Ovary (tissue), 9 donors: ENCODE results near the gene NFIC. TPM values are rescaled to one million over a fixed set of nuclear protein-coding genes. Genes with fewer than 3 reads are reported as not detected.

Experiments used
- DNase-seq, 5 donors: peaks; one replicate each; pipeline ENCODE4 v3.0.0-alpha.2; 2019 to 2020
- H3K27ac ChIP-seq, 2 donors: fragments of 200-600 bp; one replicate each; pipeline versions ENCODE4 v1.5.1 to v1.8.0; 2019 to 2022
- H3K27me3 ChIP-seq: fragments of 200-600 bp; one replicate; pipeline ENCODE4 v1.8.0; 2022
- H3K36me3 ChIP-seq: fragments of 200-600 bp; sonication (generic); one replicate; pipeline ENCODE4 v1.5.1; 2019
- H3K4me1 ChIP-seq: one replicate; pipeline ENCODE4 v1.8.1; 2013; ENCODE audit warnings: mild to moderate bottlenecking, moderate library complexity; ENCODE audit not compliant: insufficient read depth
- H3K4me3 ChIP-seq: fragments of 200-600 bp; sonication (generic); one replicate; pipeline ENCODE4 v1.5.1; 2017
- H3K9me3 ChIP-seq, 2 donors: fragments of 200-600 bp in 1 of 2; sonication (generic) in 1 of 2; one replicate each; pipeline versions ENCODE4 v1.5.1 to v1.8.1; 2013 to 2019; ENCODE audit warnings: mild to moderate bottlenecking in 1 of 2, moderate library complexity in 1 of 2
- EP300 ChIP-seq: sonication (generic); formaldehyde crosslinking; IDR thresholded peaks from one replicate; pipeline ENCODE4 v1.6.1; 2017; ENCODE audit warnings: antibody characterized with exemption
- POLR2A ChIP-seq: fragments of 450-650 bp; IDR thresholded peaks from one replicate; pipeline ENCODE4 v1.6.1; 2017; ENCODE audit warnings: antibody characterized with exemption, mild to moderate bottlenecking, moderate library complexity
- WGBS, 3 donors: extraction: QIAGEN DNeasy Blood & Tissue Kit in 1 of 3; methylation state at CpG; one replicate each; pipeline versions ENCODE4 v1.1.5 to v1.1.7; 2013 to 2017; 5-methylcytosine and 5-hydroxymethylcytosine counted together
- intact Hi-C, 4 donors: fragments of 100-400 bp; cut with DNase I; formaldehyde crosslinking; loops; one replicate each; pipeline versions ENCODE4 v1.11.0 to v1.15.1; 2022 to 2023
- polyA plus RNA-seq, 2 donors: library from polyadenylated mRNA; stranded (reverse); fragments of 200-250 nt in 1 of 2; fragments of 350-450 nt in 1 of 2; fragmentation: Illumina TruSeq in 1 of 2; extraction: RNeasy Lipid Tissue Mini Kit (QIAGEN cat#74804) in 1 of 2; gene quantifications; one replicate each; pipeline ENCODE4 v1.2.3, GENCODE V29; 2013 to 2014
- total RNA-seq, 7 donors: library from RNA; depleted of rRNA in 2 of 7; stranded (reverse); fragments of >200 nt in 2 of 7; fragmentation: NEBNext Ultra II Directional in 3 of 7; extraction: Animal tissue kit (Norgen Biotek cat#: 25700) in 3 of 7; gene quantifications; one replicate each; pipeline versions ENCODE4 v1.1.0 to v1.2.4, GENCODE V29; 2016 to 2023
- TF ChIP-seq, protein P1 (sequence below), 3 donors: fragments of 450-650 bp in 2 of 3; fragments of 200-600 bp in 1 of 3; IDR thresholded peaks; one replicate each; pipeline versions ENCODE4 v1.5.1 to v1.8.0; 2016 to 2022; ENCODE audit warnings: antibody characterized with exemption in 3 of 3, mild to moderate bottlenecking in 1 of 3
- donor health status: DM: no; HTN: no; CAD: no; lungs with moderate emphysema.
- donor health status: DM: no; HTN: no; CAD: no.
- donor health status: Bipolar disorder and iron deficiency.
- donor health status: DM: yes; HTN: yes; CAD: no.
- donor health status: DM: no; HTN: no; CAD: no.
- donor health status: DM: yes; HTN: yes; CAD: no.

Gene NFIC
- total and polyA plus RNA-seq, 9 donors, result 31.9 to 345 (median 250) TPM

DNA sequence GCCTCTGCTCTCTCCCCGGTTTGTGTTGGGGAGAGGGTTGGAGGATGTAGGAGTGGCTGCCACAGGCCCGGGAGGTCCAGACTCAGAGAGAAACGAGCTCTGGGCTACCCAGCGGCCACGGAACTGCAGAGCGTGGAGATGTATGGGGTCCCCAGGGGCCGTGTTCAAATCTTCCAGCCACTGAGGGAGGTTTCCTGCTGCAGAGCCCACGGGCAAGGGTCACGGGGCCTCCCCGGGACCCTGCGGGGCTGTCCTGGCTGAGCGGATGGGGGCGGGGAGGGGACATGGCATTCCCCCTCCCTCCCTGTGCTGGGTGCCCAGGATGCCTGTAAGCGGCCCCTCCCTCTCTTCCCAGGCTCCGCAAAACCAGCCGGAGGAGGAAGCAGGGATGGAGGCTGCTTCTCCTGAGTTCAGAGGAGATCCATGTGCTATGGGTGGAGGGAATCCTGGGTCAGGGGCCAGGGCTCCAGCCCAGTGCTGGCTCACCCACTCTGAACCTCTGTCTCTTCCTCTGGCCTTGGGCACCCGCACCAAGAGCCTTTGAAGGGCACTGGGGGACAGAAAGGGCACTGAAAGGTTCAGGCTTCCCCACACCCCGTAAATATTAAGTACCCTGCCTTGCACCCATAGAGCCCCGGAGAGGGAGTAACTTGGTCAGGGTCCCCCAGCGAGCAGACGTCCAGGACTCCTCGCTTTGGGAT lies 91.3 kb downstream of the NFIC start:
- TF ChIP-seq POLR2A (no peak), EP300 (no peak)
- TF ChIP-seq, protein P1, sequence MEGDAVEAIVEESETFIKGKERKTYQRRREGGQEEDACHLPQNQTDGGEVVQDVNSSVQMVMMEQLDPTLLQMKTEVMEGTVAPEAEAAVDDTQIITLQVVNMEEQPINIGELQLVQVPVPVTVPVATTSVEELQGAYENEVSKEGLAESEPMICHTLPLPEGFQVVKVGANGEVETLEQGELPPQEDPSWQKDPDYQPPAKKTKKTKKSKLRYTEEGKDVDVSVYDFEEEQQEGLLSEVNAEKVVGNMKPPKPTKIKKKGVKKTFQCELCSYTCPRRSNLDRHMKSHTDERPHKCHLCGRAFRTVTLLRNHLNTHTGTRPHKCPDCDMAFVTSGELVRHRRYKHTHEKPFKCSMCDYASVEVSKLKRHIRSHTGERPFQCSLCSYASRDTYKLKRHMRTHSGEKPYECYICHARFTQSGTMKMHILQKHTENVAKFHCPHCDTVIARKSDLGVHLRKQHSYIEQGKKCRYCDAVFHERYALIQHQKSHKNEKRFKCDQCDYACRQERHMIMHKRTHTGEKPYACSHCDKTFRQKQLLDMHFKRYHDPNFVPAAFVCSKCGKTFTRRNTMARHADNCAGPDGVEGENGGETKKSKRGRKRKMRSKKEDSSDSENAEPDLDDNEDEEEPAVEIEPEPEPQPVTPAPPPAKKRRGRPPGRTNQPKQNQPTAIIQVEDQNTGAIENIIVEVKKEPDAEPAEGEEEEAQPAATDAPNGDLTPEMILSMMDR (IDR thresholded peaks at IDR 0.05), result no peak
- Histone ChIP-seq H3K4me1 (peaks cover 34% of the 10 kb centered on the region), H3K36me3 (no peaks in the 10 kb centered on the region), H3K27me3 (no peaks in the 10 kb centered on the region), H3K27ac (peak overlapping the region; percentile 92 to 95), H3K4me3 (no peak overlapping the region), H3K9me3 (no peaks in the 10 kb centered on the region)
- intact Hi-C loops, result no loop called here
- 7 to 16% (median 15%) methylated on average over 21 to 22 of the region's 22 CpGs for WGBS, 3 donors
- no peak for DNase-seq

DNA sequence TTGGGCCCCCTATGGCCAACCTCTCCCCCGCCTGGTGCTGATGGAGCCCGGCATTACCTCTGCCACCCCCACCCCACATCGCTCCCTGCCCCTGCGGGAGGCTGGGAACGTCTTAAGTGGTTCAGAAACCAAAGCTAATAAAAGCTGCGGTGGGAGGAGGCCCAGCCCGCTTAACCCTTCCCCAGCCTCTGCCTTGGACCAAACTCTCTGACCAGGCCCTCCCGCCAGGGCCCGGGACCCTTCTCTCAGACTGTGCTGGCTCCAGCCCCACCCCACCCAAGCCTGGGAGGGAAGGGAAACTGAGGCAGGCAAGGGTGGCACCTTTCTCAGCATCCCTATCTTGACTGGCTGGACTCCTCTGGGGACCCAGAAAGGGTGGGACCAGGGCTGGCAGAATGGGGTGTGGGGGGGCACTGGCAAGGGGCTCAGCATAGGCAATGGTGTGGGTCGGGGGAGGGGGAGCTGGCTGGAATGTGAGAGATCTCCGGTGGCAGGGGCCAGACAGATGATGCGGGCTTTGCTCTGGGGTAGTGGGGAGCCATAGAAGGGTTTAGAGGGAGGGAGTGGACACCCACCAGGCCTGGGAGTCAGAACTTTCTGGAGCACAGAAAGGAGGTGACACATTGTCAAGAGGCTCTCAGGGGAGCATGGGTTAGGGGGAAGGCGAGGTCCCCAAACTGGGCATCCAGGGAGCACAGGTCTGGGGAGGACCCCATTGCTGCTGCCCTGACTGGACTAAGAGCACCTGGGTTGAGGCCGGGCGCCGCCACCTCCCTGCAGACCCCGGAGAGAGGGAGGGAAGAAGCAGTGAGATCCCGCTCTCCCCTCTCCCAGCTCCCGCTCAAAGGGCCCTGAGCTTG lies 92.1 kb downstream of the NFIC start:
- H3K36me3 ChIP-seq, result no peaks in the 10 kb centered on the region
- no peaks in the 10 kb centered on the region for H3K9me3 ChIP-seq
- peak overlapping the region; percentile 92 to 95 for H3K27ac ChIP-seq
- peak in 1 of 5 donors; percentile 59 for DNase-seq
- no peak overlapping the region for H3K4me3 ChIP-seq
- no peaks in the 10 kb centered on the region for H3K27me3 ChIP-seq
- intact Hi-C loops, result no loop called here
- peaks cover 36% of the 10 kb centered on the region for H3K4me1 ChIP-seq
- WGBS, 3 donors, result 20 to 26% (median 21%) methylated on average over 19 of the region's 19 CpGs
- no peak for TF ChIP-seq EP300
- TF ChIP-seq, protein P1 (IDR thresholded peaks at IDR 0.05), result no peak
- no peak for TF ChIP-seq POLR2A

DNA sequence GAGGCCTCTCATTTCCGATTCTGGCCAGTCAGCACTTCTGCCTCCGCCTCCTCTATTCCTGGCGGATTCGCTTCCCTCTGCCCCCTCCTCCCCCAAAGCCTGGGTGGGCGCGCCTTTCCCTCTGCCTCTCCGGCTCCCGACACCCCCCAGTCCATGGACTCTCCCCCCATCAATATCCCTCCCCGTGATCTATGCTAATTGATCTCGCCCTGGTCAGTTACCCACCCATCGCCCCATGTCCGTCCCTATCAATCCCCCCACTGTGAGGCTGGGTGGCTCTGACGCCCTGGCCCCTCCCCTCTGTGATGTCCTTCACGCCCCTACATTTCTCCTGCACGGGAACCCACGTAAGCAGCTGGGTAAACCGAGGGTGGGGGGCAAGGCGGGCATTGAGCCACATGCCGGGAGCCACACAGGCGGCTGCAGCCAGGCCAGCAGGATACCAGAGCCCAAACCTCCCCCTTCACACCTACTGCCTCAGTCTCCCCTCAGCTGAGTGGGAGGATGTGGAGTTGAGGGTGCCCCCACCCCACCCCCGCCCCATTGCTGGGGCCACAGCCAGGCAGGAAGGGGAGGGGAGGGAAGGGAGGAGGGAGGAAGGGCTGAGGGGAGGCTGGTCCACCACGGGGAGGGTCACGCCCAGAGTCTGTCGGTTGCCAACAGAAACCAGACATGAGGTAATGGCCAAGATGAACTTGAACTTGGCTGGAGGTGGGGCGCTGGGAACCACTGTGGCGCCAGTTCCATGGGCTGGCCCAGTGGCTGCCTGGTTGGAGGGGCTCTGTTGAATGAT lies 92.9 kb downstream of the NFIC start:
- intact Hi-C loops, result no loop called here
- TF ChIP-seq, protein P1 (IDR thresholded peaks at IDR 0.05), result no peak
- TF ChIP-seq POLR2A, result peak; percentile 40
- H3K4me3 ChIP-seq, result no peak overlapping the region
- peak overlapping the region; percentile 92 to 95 for H3K27ac ChIP-seq
- no peaks in the 10 kb centered on the region for H3K27me3 ChIP-seq
- peaks cover 36% of the 10 kb centered on the region for H3K4me1 ChIP-seq
- H3K9me3 ChIP-seq, result no peaks in the 10 kb centered on the region
- H3K36me3 ChIP-seq, result no peaks in the 10 kb centered on the region
- peak; percentile 95 to 96 (median 95) for DNase-seq
- 1 to 6% (median 2%) methylated on average over 26 of the region's 26 CpGs for WGBS, 3 donors

DNA sequence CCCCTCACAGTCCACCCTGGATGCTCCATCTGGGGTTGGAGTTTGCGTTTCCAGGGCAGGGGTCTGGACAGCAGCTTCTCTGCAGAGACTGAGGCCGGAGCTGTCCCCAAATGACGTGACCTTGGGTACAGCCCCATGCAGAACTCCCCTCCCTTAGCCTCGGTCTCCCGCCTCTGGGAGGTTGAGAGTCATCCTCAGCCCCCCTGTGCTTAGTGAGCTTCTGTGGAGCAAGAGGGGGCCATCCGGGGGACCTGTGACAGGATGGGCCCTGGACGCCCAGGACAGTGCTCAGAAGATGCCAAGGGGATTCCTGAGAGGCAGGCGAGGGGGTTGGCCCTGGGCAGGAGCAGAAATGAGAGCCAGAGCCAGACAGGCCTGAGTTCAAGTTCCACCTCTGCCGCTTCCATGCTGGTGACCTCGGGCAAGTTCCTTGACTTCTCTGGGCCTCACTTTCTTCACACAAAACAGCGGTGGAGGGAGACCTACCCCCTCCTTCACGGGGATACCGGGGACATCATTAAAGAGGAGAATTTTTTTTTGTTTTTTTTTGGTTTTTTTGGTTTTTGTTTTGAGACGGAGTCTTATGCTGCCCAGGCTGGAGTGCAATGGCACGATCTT lies 93.7 kb downstream of the NFIC start:
- Histone ChIP-seq H3K9me3 (no peaks in the 10 kb centered on the region), H3K27me3 (no peaks in the 10 kb centered on the region), H3K4me3 (no peak overlapping the region), H3K4me1 (peaks cover 36% of the 10 kb centered on the region), H3K36me3 (no peaks in the 10 kb centered on the region), H3K27ac (peak overlapping the region; percentile 84 to 95)
- TF ChIP-seq POLR2A (peak; percentile 8), EP300 (no peak)
- 34 to 39% (median 35%) methylated on average over 15 of the region's 15 CpGs for WGBS, 3 donors
- intact Hi-C loops, result no loop called here
- peak in 1 of 5 donors; percentile 57 for DNase-seq
